GM19351 (cell line): Measurements from ENCODE around the gene SF3B3.
"Not testable (repeated sequence)": the region's sequence is repeated elsewhere in the genome, so short reads cannot be mapped to it uniquely, and the experiment has no call there.

ENCODE experiments used
- ATAC-seq: cut with Tn5 transposase; IDR thresholded peaks from one replicate; pipeline ENCODE4 v1.9.1; 2021; ENCODE audit warnings: mild to moderate bottlenecking, moderate library complexity; ENCODE audit not compliant: unreplicated experiment

SF3B3 gene

DNA sequence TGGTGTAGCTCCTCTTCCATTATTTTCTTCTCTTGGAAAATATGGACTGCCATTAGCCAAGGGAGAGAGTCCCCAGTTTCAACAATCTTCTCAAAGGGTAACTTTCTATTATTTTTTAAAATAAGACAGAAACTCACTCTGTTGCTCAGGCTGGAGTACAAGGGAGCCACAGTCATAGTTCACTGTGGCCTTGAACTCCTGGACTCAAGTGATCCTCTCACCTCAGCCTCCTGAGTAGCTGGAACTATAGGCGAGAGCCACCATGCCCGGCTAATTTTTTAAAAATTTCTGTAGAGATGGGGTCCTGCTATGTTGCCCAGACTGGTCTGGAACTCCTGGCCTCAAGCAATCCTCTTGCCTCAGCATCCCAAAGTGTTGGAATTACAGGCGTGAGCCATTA lies 13.4 kb upstream of the SF3B3 start:
- ATAC-seq, result no peak

- ATAC-seq, result no peak
Measured at GRCh38 chr16:70511833-70512232, 11.8 kb upstream of the SF3B3 start.

GRCh38 chr16:70512456-70512855 lies 11.2 kb upstream of the SF3B3 start:
- no peak for ATAC-seq

DNA sequence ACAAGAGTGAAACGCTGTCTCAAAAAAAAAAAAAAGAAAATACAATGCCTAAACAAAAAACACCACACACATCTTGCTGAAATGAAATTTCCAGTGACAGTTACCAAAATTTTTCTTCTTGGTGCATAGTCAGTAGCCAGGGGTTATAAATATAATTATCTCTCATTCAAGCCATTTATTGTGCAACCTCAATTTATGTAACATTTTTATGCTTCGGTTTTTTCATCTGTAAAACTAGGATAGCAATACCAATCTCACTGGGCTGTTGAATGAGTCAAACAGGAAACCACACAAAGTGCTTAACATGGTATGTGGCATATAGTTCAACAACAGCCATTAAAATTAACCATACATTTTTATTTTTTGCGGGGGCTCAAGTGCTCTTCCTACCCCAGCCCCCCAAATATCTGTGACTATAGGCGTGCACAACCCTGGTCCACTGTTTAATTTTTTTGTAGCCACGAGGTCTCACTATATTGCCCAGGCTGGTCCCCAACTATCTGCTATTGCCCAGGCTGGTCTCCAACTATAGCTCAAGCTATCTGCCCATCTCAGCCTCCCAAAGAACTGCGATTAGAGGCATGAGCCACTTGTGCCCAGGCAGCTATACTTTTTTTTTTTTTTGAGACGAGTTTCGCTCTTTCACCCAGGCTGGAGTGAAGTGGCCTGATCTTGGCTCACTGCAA lies 2.9 kb upstream of the SF3B3 start:
- ATAC-seq, result peak; percentile 38

DNA sequence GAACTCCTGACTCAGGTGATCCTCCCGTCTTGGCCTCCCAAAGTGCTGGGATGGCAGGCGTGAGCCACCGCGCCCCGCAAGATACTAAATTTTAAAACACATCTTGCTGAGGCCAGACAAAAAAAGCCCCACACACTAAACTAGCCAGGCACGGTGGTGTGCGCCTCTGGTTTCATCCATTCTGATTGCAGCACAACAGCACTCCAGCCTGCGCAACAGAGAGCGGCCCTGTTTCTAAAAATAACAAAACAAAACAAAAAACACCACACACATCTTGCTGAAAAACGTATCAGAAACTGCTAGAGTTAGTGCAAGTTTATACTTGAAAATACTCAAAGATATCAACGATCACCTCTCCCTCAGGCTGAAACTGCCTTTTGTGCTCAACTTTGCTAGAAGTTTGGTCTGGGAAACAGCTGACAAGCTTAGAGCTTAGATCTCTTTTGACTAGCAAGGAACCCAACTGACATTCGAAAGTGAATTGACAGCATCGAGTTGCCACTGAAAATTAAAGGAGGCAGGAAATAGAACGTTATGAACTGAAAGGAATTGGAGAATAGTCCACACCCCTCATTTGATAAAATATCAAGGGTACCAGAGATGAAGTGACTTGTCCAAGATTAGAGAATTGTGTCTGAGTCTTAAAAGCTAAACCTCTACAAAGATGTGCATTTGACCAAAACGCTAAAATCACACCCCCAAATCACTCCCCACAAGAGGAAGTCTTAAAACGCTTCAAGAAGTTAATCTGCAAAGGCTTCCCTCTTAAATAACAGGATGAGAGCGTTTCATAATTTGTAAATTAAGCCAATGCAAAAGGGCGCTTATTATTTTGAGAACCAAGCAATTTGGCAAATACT lies 1.2 kb upstream of the SF3B3 start:
- ATAC-seq, result no peak

DNA sequence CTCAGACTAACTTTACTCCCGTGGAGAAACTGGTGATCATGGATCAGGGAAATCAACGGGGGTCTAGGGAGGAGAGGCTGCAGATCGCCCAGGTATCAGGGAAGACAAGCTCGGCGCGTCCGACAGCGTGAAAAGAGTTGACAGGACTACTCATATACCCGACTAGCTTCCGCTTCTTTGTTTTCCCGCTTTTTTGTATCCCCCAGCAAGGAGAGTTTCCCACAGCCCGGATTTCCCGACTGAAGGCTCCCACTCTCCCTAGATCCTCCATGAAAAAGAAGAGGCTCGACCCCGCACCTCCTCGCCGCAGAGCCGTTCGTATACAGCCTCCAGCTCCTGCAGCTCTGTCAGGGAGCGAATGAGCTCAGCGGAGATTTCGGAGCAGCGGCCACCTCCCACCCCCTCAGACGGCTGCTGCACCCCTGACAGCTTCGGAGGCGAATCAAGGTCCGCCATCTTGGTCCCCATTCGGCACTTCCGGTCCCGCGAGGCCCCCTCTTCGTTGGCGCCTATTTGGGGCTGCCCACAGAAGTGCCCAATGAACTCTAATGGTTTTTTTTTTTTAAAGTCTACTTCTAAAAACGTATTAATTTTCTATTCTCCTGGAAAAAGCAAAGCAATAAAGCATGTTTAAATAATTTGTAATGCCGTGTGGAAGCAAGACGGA lies 407 bp upstream of the SF3B3 start, which contains the start of gene COG4:
Gene COG4, minus strand, starts transcription at position 479 of the 667 bp plus-strand sequence. Its CDS starts 11 bp downstream, at position 468.
- ATAC-seq, result no peak

DNA sequence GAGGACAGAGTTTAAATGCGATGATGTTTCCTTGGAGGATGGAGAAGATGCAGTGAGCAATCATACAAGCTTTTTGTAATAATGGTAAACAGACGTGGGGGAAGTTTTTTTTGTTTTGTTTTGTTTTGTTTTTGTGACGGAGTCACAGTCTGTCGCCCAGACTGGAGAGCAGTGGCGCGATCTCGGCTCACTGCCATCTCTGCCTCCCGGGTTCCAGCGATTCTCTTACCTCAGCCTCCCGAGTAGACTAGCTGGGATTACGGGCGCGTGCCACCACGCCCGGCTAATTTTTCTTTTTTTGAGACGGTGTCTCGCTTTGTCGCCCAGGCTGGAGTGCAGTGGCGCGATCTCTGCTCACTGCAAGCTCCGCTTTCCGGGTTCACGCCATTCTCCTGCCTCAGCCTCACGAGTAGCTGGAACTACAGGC lies 796 bp downstream of the SF3B3 start:
- ATAC-seq, result not testable (repeated sequence)

DNA sequence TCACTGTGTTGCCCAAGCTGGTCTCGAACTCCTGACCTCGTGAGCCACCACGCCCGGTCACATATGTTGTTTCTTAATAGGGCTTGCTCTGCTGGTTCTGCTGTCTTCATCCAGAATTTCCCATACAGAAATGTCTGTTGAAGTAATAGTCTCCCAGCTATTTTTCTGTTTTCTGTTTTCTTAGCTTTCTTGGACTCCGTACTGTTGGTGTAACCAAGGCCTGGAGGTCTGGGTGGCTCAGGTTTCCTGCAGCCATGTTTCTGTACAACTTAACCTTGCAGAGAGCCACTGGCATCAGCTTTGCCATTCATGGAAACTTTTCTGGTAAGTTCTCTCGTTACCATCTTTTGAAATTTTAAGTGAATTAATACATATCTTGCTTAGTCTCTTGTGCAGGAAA lies 2.8 kb downstream of the SF3B3 start:
- ATAC-seq, result no peak

GRCh38 chr16:70527315-70527996 lies 3.8 kb downstream of the SF3B3 start:
- no peak for ATAC-seq

- no peak for ATAC-seq
Measured at GRCh38 chr16:70529051-70529777, 5.6 kb downstream of the SF3B3 start.

GRCh38 chr16:70529954-70530353 lies 6.3 kb downstream of the SF3B3 start:
- ATAC-seq, result not testable (repeated sequence)

GRCh38 chr16:70534971-70535370 lies 11.4 kb downstream of the SF3B3 start:
- no peak for ATAC-seq

- ATAC-seq, result no peak
Measured at GRCh38 chr16:70540994-70541393, 17.4 kb downstream of the SF3B3 start.

DNA sequence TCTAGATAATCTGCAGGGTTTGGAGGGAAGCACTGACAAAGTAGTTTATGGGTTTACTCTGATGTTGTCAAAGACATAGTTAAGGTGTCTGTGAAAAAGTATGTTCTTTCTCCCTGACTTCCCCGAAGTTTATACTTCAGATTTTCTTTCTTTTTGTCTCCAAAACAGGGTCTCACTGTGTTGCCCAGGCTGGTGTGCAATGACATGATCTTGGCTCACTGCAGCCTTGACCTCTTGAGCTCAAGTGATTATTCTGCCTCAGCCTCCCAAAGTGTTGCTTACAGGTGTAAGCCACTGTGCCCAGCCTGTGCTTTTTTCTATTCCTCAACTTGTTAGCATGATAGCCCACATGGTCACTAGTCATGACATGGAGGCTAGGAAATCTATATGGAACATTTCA lies 20.9 kb downstream of the SF3B3 start:
- no peak for ATAC-seq

DNA sequence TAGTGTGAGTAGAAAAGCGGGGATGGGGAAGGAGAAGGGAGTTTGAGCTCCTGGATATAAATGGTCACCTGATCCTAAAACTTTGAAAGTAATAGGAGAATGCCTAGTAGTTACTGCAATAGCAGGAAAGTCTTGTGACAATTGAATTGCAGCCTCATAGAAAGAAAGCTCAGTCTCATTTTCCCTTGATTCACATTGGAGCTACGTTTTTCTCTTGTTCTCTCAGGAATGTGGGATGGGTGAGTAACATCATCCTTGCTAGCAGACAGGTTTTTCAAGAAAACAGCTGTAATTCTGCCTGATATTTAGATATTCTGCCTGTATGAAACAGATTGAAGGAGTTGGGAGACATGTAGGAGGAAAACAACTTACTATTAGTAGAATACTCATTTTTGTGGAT lies 25.3 kb downstream of the SF3B3 start:
- no peak for ATAC-seq

- ATAC-seq, result no peak
Measured at GRCh38 chr16:70550082-70550481, 26.5 kb downstream of the SF3B3 start.

- ATAC-seq, result no peak
Measured at GRCh38 chr16:70551788-70552187, 28.2 kb downstream of the SF3B3 start.

- no peak for ATAC-seq
Measured at GRCh38 chr16:70552675-70553074, 29.1 kb downstream of the SF3B3 start.

GRCh38 chr16:70553645-70554044 lies 30.0 kb downstream of the SF3B3 start:
- no peak for ATAC-seq

GRCh38 chr16:70556063-70556462 lies 32.4 kb downstream of the SF3B3 start:
- ATAC-seq, result no peak
